ENCODE data around the gene IAH1. TPM values are rescaled to one million over a fixed set of nuclear protein-coding genes. Genes with fewer than 3 reads are reported as not detected.
"Not testable (repeated sequence)": the region's sequence is repeated elsewhere in the genome, so short reads cannot be mapped to it uniquely, and the experiment has no call there.

IAH1 gene
- total and polyA plus RNA-seq, 2 donors from 2014 or later, result 52.7 to 97.0 TPM

- DNase-seq, result no peak
- H3K36me3 ChIP-seq (ENCODE audit: control insufficient read depth in 2 of 3, insufficient read depth in 3 of 3, low read length in 3 of 3), result peaks cover 0 to 50% (median 29%) of the 10 kb centered on the region in 3 donors
- intact Hi-C loops (cut with DNase I), result no loop called here
- no peak overlapping the region for H3K27ac ChIP-seq (ENCODE audit: low read depth in 2 of 2, low read length in 2 of 2)
- no peaks in the 10 kb centered on the region for H3K27me3 ChIP-seq (ENCODE audit: control insufficient read depth, insufficient read depth, low read length)
- no peaks in the 10 kb centered on the region for H3K9me3 ChIP-seq (ENCODE audit: control insufficient read depth in 2 of 3, insufficient read depth in 1 of 3, low read length in 3 of 3)
- no peak overlapping the region for H3K4me3 ChIP-seq (ENCODE audit: low read length in 3 of 3)
- H3K9ac ChIP-seq (ENCODE audit: low read length in 3 of 3), result no peak overlapping the region
- no peaks in the 10 kb centered on the region for H3K4me1 ChIP-seq (ENCODE audit: control insufficient read depth in 2 of 3, insufficient read depth in 2 of 3, low read depth in 1 of 3, low read length in 3 of 3)
- FAIRE-seq, result no peak
- no peak for TF ChIP-seq CTCF (IDR thresholded peaks at IDR 0.05; ENCODE audit: borderline replicate concordance, extremely low read depth, insufficient read depth)
These were observed 23.9 kb downstream of the IAH1 start for GRCh38 chr2:9498210-9498609.

- DNase-seq (no peak), FAIRE-seq (no peak)
- peaks cover 0 to 9% (median 5%) of the 10 kb centered on the region in 3 donors for H3K36me3 ChIP-seq (ENCODE audit: control insufficient read depth in 2 of 3, insufficient read depth in 3 of 3, low read length in 3 of 3)
- TF ChIP-seq CTCF (IDR thresholded peaks at IDR 0.05; ENCODE audit: borderline replicate concordance, extremely low read depth, insufficient read depth), result no peak
- H3K27me3 ChIP-seq (ENCODE audit: control insufficient read depth, insufficient read depth, low read length), result no peaks in the 10 kb centered on the region
- intact Hi-C loops (cut with DNase I), result no loop called here
- no peaks in the 10 kb centered on the region for H3K9me3 ChIP-seq (ENCODE audit: control insufficient read depth in 2 of 3, insufficient read depth in 1 of 3, low read length in 3 of 3)
- no peak overlapping the region for H3K27ac ChIP-seq (ENCODE audit: low read depth in 2 of 2, low read length in 2 of 2)
- no peaks in the 10 kb centered on the region for H3K4me1 ChIP-seq (ENCODE audit: control insufficient read depth in 2 of 3, insufficient read depth in 2 of 3, low read depth in 1 of 3, low read length in 3 of 3)
- no peak overlapping the region for H3K4me3 ChIP-seq (ENCODE audit: low read length in 3 of 3)
- no peak overlapping the region for H3K9ac ChIP-seq (ENCODE audit: low read length in 3 of 3)
These were observed 34.6 kb downstream of the IAH1 start for GRCh38 chr2:9508931-9509330.

GRCh38 chr2:9513946-9514345 is 39.6 kb downstream of the IAH1 start:
- H3K9ac ChIP-seq (ENCODE audit: low read length in 3 of 3); H3K36me3 ChIP-seq (ENCODE audit: control insufficient read depth in 2 of 3, insufficient read depth in 3 of 3, low read length in 3 of 3); H3K9me3 ChIP-seq (ENCODE audit: control insufficient read depth in 2 of 3, insufficient read depth in 1 of 3, low read length in 3 of 3); intact Hi-C loops (cut with DNase I); H3K27ac ChIP-seq (ENCODE audit: low read depth in 2 of 2, low read length in 2 of 2); H3K4me1 ChIP-seq (ENCODE audit: control insufficient read depth in 2 of 3, insufficient read depth in 2 of 3, low read depth in 1 of 3, low read length in 3 of 3); H3K4me3 ChIP-seq (ENCODE audit: low read length in 3 of 3); DNase-seq; FAIRE-seq; H3K27me3 ChIP-seq (ENCODE audit: control insufficient read depth, insufficient read depth, low read length): not testable (repeated sequence)

GRCh38 chr2:9517118-9517782 is 42.9 kb downstream of the IAH1 start:
- no peak for TF ChIP-seq CTCF (IDR thresholded peaks at IDR 0.05; ENCODE audit: borderline replicate concordance, extremely low read depth, insufficient read depth)
- H3K4me1 ChIP-seq (ENCODE audit: control insufficient read depth in 2 of 3, insufficient read depth in 2 of 3, low read depth in 1 of 3, low read length in 3 of 3), result no peaks in the 10 kb centered on the region
- H3K9me3 ChIP-seq (ENCODE audit: control insufficient read depth in 2 of 3, insufficient read depth in 1 of 3, low read length in 3 of 3), result no peaks in the 10 kb centered on the region
- peaks cover 4 to 21% (median 9%) of the 10 kb centered on the region in 3 donors for H3K36me3 ChIP-seq (ENCODE audit: control insufficient read depth in 2 of 3, insufficient read depth in 3 of 3, low read length in 3 of 3)
- H3K9ac ChIP-seq (ENCODE audit: low read length in 3 of 3), result no peak overlapping the region
- H3K27me3 ChIP-seq (ENCODE audit: control insufficient read depth, insufficient read depth, low read length), result no peaks in the 10 kb centered on the region
- H3K4me3 ChIP-seq (ENCODE audit: low read length in 3 of 3), result no peak overlapping the region
- H3K27ac ChIP-seq (ENCODE audit: low read depth in 2 of 2, low read length in 2 of 2), result no peak overlapping the region
- FAIRE-seq (no peak), DNase-seq (no peak)
- intact Hi-C loops (cut with DNase I), result no loop called here
